ENCODE results near the gene TMEM259. TPM values are rescaled to one million over a fixed set of nuclear protein-coding genes. Genes with fewer than 3 reads are reported as not detected.

Gene TMEM259
- total RNA-seq, 1 donor from 2014 or later = 182 TPM

GRCh38 chr19:964116-964520, 56.8 kb downstream of the TMEM259 start:
- no peak for DNase-seq (ENCODE audit: low read depth)

DNA sequence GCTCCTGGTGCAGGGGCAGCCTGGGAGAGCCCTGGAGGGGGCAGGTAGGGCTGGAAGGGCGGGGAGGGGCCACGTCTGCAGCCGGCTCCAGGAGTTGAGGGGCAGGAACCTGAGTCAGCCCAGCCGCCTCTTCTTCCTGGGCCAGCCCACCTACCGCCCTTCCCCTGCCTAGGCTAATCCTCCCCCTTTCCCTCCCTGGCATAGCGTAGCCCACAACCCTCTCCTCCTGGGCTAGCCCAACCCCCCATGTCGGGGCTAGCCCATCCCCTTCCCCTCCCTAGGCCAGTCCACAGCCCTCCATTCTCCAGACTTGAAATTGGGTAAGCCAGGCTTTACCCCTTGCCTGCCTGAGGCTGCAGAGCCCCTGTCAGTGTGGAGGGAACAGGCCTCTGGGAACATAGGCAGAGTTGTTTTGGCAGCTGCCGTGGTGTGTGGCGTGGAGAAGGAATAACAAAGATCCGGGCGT, 57.4 kb downstream of the TMEM259 start:
- peak; percentile 51 for DNase-seq (ENCODE audit: low read depth)

- DNase-seq (ENCODE audit: low read depth) = no peak
Observed at GRCh38 chr19:962683-963400, 58.1 kb downstream of the TMEM259 start.

DNA sequence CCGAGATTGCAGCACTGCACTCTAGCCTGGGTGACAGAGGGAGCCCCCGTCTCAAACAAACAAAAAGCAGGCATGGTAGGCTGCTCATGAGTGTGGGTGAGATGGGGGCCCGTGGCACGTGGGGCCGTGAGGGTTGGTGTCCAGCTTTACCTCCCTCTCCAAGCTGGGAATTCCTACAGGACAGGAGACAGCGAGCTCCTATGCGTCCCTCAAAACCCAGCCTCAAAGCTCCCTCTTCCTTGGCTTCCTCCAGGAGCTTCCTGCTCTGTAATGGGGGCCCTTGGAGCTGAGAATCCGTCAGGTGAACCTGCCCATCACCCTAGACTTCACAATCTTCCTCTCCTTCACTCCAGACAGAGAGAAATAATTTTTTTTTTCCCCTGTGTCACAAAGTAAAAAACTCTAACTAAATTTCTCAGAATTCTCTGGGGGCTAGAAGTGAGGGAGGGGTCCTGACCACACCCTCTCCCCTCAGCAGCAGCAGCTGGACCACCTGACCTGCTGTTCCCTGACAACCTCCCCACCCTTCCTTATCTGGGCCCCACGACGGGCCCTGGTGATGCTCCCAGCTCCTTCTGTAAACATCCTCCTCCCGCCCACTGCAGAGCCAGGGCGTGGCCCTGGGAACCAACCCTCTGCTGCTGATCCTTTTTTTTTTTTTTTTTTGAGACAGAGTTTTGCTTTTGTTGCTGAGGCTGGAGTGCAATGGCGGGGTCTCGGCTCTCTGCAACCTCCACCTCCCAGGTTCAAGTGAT, 58.9 kb downstream of the TMEM259 start:
- DNase-seq (ENCODE audit: low read depth) = no peak

DNA sequence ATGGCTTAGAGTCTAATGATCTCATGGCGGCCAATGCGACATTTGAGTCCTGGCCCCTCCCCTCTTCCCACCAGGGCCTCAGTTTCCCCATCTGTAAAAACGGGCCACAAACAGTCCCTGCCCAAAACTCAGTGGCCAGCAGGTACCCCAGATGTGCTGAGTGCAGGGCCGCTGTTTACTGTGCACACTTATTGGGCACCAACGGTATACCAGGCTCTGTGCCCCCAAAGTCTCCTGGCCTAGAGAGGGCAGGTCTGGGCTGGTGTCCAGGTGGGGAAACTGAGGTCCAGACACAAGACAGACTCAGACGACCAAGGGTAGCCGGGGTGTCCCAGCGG, 60.4 kb downstream of the TMEM259 start:
- DNase-seq (ENCODE audit: low read depth) = no peak

DNA sequence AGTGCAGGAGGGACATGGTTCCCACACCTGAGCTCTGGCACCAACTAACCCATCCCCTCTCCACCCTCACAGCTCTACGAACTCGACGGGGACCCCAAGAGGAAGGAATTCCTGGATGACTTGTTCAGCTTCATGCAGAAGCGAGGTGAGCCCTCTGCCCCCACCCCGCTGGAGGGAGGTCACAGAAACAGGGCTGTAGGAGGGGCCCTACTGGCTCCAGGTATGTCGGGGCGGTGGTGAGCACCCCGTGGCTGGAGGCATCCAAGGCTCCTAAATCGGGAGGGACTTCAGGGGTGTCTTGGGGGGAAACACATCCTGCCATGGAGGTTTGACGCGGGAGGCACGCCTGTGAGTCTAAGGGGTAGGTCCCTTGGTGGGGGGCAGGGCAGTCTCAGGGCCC, 60.9 kb downstream of the TMEM259 start:
- no peak for DNase-seq (ENCODE audit: low read depth)

Other genes with a start within 250 kb of the TMEM259 start
- gene PTBP1, start 223.7 kb downstream of the TMEM259 start, total RNA-seq = 89.0 and 105 TPM in 2 replicates
- gene PLPPR3, start 199.2 kb downstream of the TMEM259 start, total RNA-seq = 0.16 and 0.26 TPM in 2 replicates
- gene AZU1, start 193.3 kb downstream of the TMEM259 start, total RNA-seq = not detected in 2 replicates
- gene PRTN3, start 180.1 kb downstream of the TMEM259 start, total RNA-seq = not detected in 2 replicates
- gene ELANE, start 168.8 kb downstream of the TMEM259 start, total RNA-seq = not detected in 2 replicates
- gene CFD, start 161.5 kb downstream of the TMEM259 start, total RNA-seq = 0.16 and 0.57 TPM in 2 replicates
- 27.7 and 31.2 TPM in 2 replicates for gene MED16, start 127.9 kb downstream of the TMEM259 start, total RNA-seq
- not detected in 2 replicates for gene RNU6-9, start 127.6 kb downstream of the TMEM259 start, total RNA-seq
- 51.8 and 53.6 TPM in 2 replicates for gene R3HDM4, start 107.9 kb downstream of the TMEM259 start, total RNA-seq
- gene KISS1R, start 103.8 kb downstream of the TMEM259 start, total RNA-seq = not detected in 2 replicates
- 3.2 and 3.5 TPM in 2 replicates for gene ARID3A, start 95.1 kb downstream of the TMEM259 start, total RNA-seq
- gene WDR18, start 36.8 kb downstream of the TMEM259 start, total RNA-seq = 34.2 and 42.9 TPM in 2 replicates
- 0.05 and 0.16 TPM in 2 replicates for gene GRIN3B, start 20.7 kb downstream of the TMEM259 start, total RNA-seq
- gene RNU6-2, start 399 bp upstream of the TMEM259 start, total RNA-seq = not detected in 2 replicates
- 88.1 and 92.4 TPM in 2 replicates for gene CNN2, start 5.5 kb upstream of the TMEM259 start, total RNA-seq
- gene ABCA7, start 19.0 kb upstream of the TMEM259 start, total RNA-seq = 41.9 and 43.0 TPM in 2 replicates
- 0.21 and 0.68 TPM in 2 replicates for gene ARHGAP45, start 46.0 kb upstream of the TMEM259 start, total RNA-seq
- 213 and 240 TPM in 2 replicates for gene POLR2E, start 74.3 kb upstream of the TMEM259 start, total RNA-seq
- gene GPX4, start 82.9 kb upstream of the TMEM259 start, total RNA-seq = 475 and 493 TPM in 2 replicates
- 23.3 and 25.0 TPM in 2 replicates for gene SBNO2, start 153.1 kb upstream of the TMEM259 start, total RNA-seq
- gene STK11, start 184.7 kb upstream of the TMEM259 start, total RNA-seq = 86.3 and 94.9 TPM in 2 replicates
- gene CBARP, start 216.9 kb upstream of the TMEM259 start, total RNA-seq = 4.0 and 4.8 TPM in 2 replicates
- gene ATP5F1D, start 220.6 kb upstream of the TMEM259 start, total RNA-seq = 46.5 and 61.9 TPM in 2 replicates
- gene MIDN, start 227.5 kb upstream of the TMEM259 start, total RNA-seq = 17.2 and 30.6 TPM in 2 replicates
- 441 and 497 TPM in 2 replicates for gene CIRBP, start 248.2 kb upstream of the TMEM259 start, total RNA-seq